Coronary artery (tissue), 2 donors: ENCODE measurements around the gene HEMK1.

ENCODE experiments used
- DNase-seq: peaks from one replicate; pipeline ENCODE4 v3.0.0-alpha.2; 2017; ENCODE audit warnings: low spot score
- H3K27ac ChIP-seq, 2 donors: fragments of 200-600 bp; sonication (generic); one replicate each; pipeline ENCODE4 v1.5.1; 2016 to 2019
- H3K4me3 ChIP-seq: fragments of 200-600 bp; sonication (generic); 2 replicates; pipeline ENCODE4 v1.5.1; 2016; ENCODE audit warnings: mild to moderate bottlenecking, moderate library complexity
- TF ChIP-seq, protein P1 (sequence below): fragments of 200-600 bp; sonication (generic); IDR thresholded peaks from one replicate; pipeline ENCODE4 v1.5.1; 2019; ENCODE audit warnings: antibody characterized with exemption

Gene HEMK1

DNA sequence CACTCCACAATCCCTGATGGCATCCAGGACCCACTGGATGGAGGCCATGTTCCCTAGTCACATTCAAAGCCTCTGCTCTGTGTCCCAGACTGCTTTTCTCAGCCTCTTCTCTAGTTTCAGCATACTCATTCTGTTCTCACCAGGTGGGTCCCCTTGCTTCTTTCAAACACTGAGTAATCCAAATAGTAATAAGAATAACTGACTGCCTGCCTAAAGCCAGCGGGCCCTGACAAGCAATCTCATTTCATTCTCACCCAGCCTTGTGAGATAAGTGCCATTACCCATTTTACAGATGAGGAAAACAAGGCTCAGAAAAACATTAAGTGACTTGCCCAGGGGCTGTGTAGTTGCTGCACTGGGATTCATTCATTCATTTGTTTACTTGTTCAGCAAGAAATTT lies 73.1 kb downstream of the HEMK1 start:
- no peak overlapping the region for H3K4me3 ChIP-seq
- TF ChIP-seq, protein P1, sequence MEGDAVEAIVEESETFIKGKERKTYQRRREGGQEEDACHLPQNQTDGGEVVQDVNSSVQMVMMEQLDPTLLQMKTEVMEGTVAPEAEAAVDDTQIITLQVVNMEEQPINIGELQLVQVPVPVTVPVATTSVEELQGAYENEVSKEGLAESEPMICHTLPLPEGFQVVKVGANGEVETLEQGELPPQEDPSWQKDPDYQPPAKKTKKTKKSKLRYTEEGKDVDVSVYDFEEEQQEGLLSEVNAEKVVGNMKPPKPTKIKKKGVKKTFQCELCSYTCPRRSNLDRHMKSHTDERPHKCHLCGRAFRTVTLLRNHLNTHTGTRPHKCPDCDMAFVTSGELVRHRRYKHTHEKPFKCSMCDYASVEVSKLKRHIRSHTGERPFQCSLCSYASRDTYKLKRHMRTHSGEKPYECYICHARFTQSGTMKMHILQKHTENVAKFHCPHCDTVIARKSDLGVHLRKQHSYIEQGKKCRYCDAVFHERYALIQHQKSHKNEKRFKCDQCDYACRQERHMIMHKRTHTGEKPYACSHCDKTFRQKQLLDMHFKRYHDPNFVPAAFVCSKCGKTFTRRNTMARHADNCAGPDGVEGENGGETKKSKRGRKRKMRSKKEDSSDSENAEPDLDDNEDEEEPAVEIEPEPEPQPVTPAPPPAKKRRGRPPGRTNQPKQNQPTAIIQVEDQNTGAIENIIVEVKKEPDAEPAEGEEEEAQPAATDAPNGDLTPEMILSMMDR, result no peak
- H3K27ac ChIP-seq, result no peak overlapping the region

DNA sequence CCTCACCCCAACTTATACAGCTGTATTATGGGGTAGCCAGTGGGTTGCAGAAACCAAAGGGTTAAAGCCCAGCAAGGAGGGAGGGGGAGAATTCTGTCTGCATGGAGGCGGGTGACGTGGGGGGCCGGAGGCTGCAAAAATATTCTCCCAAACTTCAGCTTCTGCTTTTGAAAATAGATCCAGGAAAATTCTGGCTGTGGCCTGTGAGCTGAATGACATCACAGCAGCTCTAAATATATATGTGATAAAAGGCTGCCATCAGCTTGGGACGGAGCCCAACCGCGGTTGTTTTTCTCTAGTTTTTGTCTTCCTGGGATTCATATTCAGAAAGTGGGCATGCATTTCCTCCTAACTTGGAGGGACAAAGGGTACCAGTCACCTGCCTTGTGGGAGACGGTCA lies 75.2 kb downstream of the HEMK1 start:
- TF ChIP-seq, protein P1, result no peak
- peak overlapping the region; percentile 54 to 64 for H3K27ac ChIP-seq
- H3K4me3 ChIP-seq, result no peak overlapping the region
- no peak for DNase-seq

More for the DNA sequence above, 73.1 kb downstream of the HEMK1 start:
- DNase-seq, result no peak

DNA sequence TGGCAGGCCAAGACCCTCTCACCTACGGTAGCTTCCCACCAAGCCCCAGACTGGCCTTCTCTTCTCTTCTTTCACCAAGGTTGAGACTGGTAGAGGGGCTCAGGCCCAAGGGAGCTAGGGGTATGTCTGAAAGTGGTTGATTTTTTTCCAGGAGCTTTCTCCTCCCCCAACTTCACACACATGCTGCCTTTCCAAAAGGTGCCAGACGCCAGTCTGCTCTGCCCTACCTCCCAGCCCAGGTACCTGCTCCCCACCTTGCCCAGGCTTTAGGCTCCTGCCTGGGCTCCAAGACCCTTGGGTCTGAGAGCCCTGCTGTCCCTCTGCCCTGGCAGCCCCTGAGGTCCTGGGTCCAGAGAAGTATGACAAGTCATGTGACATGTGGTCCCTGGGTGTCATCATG lies 76.1 kb downstream of the HEMK1 start:
- peak overlapping the region; percentile 43 to 64 for H3K27ac ChIP-seq
- TF ChIP-seq, protein P1, result no peak
- no peak overlapping the region for H3K4me3 ChIP-seq
- no peak for DNase-seq
